NCI-H460 (cell line): ENCODE results near the gene NPAS1. TPM values are rescaled to one million over a fixed set of nuclear protein-coding genes. Genes with fewer than 3 reads are reported as not detected.
"Not testable (repeated sequence)": the region's sequence is repeated elsewhere in the genome, so short reads cannot be mapped to it uniquely, and the experiment has no call there.

Source experiments
- DNase-seq: peaks from one replicate; pipeline ENCODE4 v3.0.0-alpha.2; 2016; ENCODE audit warnings: low read depth; ENCODE audit errors: extremely low read depth
- total RNA-seq: library from RNA; depleted of rRNA; stranded (reverse); fragments of >200 nt; shearing (Covaris generic); gene quantifications from 2 replicates; pipeline ENCODE4 v1.2.3, GENCODE V29; 2014

Gene NPAS1
- total RNA-seq, 1 experiment from 2014 or later: 0.30 TPM

GRCh38 chr19:47044946-47045866 is 25.6 kb downstream of the NPAS1 start:
- DNase-seq: no peak

- no peak for DNase-seq
Measured at GRCh38 chr19:47045867-47046470, 26.3 kb downstream of the NPAS1 start.

GRCh38 chr19:47047272-47047762 is 27.7 kb downstream of the NPAS1 start:
- no peak for DNase-seq

- peak; percentile 72 for DNase-seq
Measured at GRCh38 chr19:47047763-47048405, 28.2 kb downstream of the NPAS1 start.

- DNase-seq: no peak
Measured at GRCh38 chr19:47049307-47049700, 29.7 kb downstream of the NPAS1 start.

- not testable (repeated sequence) for DNase-seq
Measured at GRCh38 chr19:47050562-47050961, 30.9 kb downstream of the NPAS1 start.

- no peak for DNase-seq
Measured at GRCh38 chr19:47056411-47056810, 36.8 kb downstream of the NPAS1 start.

- no peak for DNase-seq
Measured at GRCh38 chr19:47057328-47057727, 37.7 kb downstream of the NPAS1 start.

- DNase-seq: no peak
Measured at GRCh38 chr19:47058621-47059022, 39.0 kb downstream of the NPAS1 start.

GRCh38 chr19:47063874-47064273 is 44.2 kb downstream of the NPAS1 start:
- DNase-seq: no peak

GRCh38 chr19:47065242-47065641 is 45.6 kb downstream of the NPAS1 start:
- no peak for DNase-seq

- DNase-seq: no peak
Measured at GRCh38 chr19:47066376-47067214, 47.0 kb downstream of the NPAS1 start.

- DNase-seq: no peak
Measured at GRCh38 chr19:47067215-47067847, 47.7 kb downstream of the NPAS1 start.

GRCh38 chr19:47068246-47068645 is 48.6 kb downstream of the NPAS1 start:
- DNase-seq: no peak

GRCh38 chr19:47068876-47069406 is 49.3 kb downstream of the NPAS1 start:
- no peak for DNase-seq

- DNase-seq: no peak
Measured at GRCh38 chr19:47069795-47070194, 50.2 kb downstream of the NPAS1 start.

- no peak for DNase-seq
Measured at GRCh38 chr19:47070756-47071155, 51.1 kb downstream of the NPAS1 start.

- no peak for DNase-seq
Measured at GRCh38 chr19:47071731-47072130, 52.1 kb downstream of the NPAS1 start.

- DNase-seq: no peak
Measured at GRCh38 chr19:47072323-47072722, 52.7 kb downstream of the NPAS1 start.

GRCh38 chr19:47073574-47073973 is 53.9 kb downstream of the NPAS1 start:
- DNase-seq: no peak
